ENCODE results near the gene SHB. TPM values are rescaled to one million over a fixed set of nuclear protein-coding genes. Genes with fewer than 3 reads are reported as not detected.
A peak's percentile ranks its signal among the peaks of the same experiment; 100 is the strongest.

Gene SHB
- total and polyA plus RNA-seq, 2 of the 13 experiments (the other 11 are each of a cell fraction or from before 2014, with no cell fraction given), result 19.4 to 20.7 TPM

- TF ChIP-seq FOXM1 (CRISPR knock-in tag; IDR thresholded peaks at IDR 0.05), result no peak
- no peak for TF ChIP-seq SALL1 (CRISPR knock-in tag; IDR thresholded peaks at IDR 0.05)
- no peak for TF ChIP-seq KAT2B (IDR thresholded peaks at IDR 0.05; ENCODE audit: borderline replicate concordance, low read depth, low read length)
- TF ChIP-seq, protein P1, sequence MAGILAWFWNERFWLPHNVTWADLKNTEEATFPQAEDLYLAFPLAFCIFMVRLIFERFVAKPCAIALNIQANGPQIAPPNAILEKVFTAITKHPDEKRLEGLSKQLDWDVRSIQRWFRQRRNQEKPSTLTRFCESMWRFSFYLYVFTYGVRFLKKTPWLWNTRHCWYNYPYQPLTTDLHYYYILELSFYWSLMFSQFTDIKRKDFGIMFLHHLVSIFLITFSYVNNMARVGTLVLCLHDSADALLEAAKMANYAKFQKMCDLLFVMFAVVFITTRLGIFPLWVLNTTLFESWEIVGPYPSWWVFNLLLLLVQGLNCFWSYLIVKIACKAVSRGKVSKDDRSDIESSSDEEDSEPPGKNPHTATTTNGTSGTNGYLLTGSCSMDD (CRISPR knock-in tag; IDR thresholded peaks at IDR 0.05), result no peak
- 0 out of 2 replicates have a peak, but pooled peaks have one; percentile 16 for TF ChIP-seq ZNF780A (CRISPR knock-in tag; IDR thresholded peaks at IDR 0.05)
- no peak for TF ChIP-seq ZEB1 (IDR thresholded peaks at IDR 0.05; ENCODE audit: insufficient replicate concordance, low read depth)
- TF ChIP-seq, protein P2, sequence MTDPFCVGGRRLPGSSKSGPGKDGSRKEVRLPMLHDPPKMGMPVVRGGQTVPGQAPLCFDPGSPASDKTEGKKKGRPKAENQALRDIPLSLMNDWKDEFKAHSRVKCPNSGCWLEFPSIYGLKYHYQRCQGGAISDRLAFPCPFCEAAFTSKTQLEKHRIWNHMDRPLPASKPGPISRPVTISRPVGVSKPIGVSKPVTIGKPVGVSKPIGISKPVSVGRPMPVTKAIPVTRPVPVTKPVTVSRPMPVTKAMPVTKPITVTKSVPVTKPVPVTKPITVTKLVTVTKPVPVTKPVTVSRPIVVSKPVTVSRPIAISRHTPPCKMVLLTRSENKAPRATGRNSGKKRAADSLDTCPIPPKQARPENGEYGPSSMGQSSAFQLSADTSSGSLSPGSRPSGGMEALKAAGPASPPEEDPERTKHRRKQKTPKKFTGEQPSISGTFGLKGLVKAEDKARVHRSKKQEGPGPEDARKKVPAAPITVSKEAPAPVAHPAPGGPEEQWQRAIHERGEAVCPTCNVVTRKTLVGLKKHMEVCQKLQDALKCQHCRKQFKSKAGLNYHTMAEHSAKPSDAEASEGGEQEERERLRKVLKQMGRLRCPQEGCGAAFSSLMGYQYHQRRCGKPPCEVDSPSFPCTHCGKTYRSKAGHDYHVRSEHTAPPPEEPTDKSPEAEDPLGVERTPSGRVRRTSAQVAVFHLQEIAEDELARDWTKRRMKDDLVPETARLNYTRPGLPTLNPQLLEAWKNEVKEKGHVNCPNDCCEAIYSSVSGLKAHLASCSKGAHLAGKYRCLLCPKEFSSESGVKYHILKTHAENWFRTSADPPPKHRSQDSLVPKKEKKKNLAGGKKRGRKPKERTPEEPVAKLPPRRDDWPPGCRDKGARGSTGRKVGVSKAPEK (CRISPR knock-in tag; IDR thresholded peaks at IDR 0.05; ENCODE audit: borderline replicate concordance), result no peak
- no peak for TF ChIP-seq ZZZ3 (CRISPR knock-in tag; IDR thresholded peaks at IDR 0.05; ENCODE audit: borderline replicate concordance)
- TF ChIP-seq ZNF232 (CRISPR knock-in tag; IDR thresholded peaks at IDR 0.05; ENCODE audit: borderline replicate concordance), result no peak
Measured at GRCh38 chr9:38023661-38024035, 45.4 kb downstream of the SHB start (continued).

GRCh38 chr9:38022995-38023394 is 46.0 kb downstream of the SHB start:
- in situ Hi-C loops (cut with HindIII; ENCODE audit: extremely low pct_ligation_motif_present, low pct_unique_long_range_greater_than_20kb) (loop anchor here (5.0 kb wide), 1 partner anchor 44 kb away; the partner anchor contains the start of gene SHB), intact Hi-C loops (cut with micrococcal nuclease; ENCODE audit: unreplicated experiment) (loop anchor here (10.0 kb wide), 1 partner anchor 142 kb away; no protein-coding TSS in a partner anchor)
- H3K9me3 ChIP-seq (ENCODE audit: low read length), result no peaks in the 10 kb centered on the region
- peaks cover 28% of the 10 kb centered on the region; the same call in 1 of the 2 replicates for H4K20me1 ChIP-seq (ENCODE audit: insufficient read depth, low read length)
- ChIA-PET POLR2A (interaction anchor here (2.0 to 5.7 kb wide), 5 partner anchors 13 to 56 kb away, joined by 11 to 47 read pairs (median 14); no protein-coding TSS in a partner anchor), CTCF (ENCODE audit: low intra/inter-chr PET ratio, low total read pairs) (no interaction called here)
- H3K27me3 ChIP-seq (ENCODE audit: control insufficient read depth in 1 of 2, insufficient read depth in 2 of 2, low read length in 2 of 2), result no peaks in the 10 kb centered on the region
- ATAC-seq (no peak), DNase-seq (ENCODE audit: low spot score) (no peak), FAIRE-seq (no peak)
- 62% methylated on average over 6 of the region's 8 CpGs for WGBS (ENCODE audit: low lambda C conversion rate)
- peaks cover 100% of the 10 kb centered on the region for H3K4me1 ChIP-seq (ENCODE audit: insufficient read depth, low read length)
- no TSS peak for BruUV-seq (replicated peaks)
- no peak overlapping the region for H3K9ac ChIP-seq (ENCODE audit: insufficient read depth, low read depth, low read length)
- H3K4me2 ChIP-seq (ENCODE audit: low read depth, low read length), result no peak overlapping the region
- H2AFZ ChIP-seq (ENCODE audit: low read length), result no peak overlapping the region
- H3K4me3 ChIP-seq (replicated peaks in 1 of 3; ENCODE audit: insufficient read depth in 1 of 3, low read depth in 2 of 3, low read length in 3 of 3), result no peak overlapping the region
- peaks cover 90% of the 10 kb centered on the region for H3K79me2 ChIP-seq (ENCODE audit: insufficient read depth, low read length)
- peaks cover 15 to 18% of the 10 kb centered on the region in 2 experiments for H3K36me3 ChIP-seq (replicated peaks in 1 of 2; ENCODE audit: control insufficient read depth in 1 of 2, insufficient read depth in 2 of 2, low read length in 2 of 2)
- H3K27ac ChIP-seq (ENCODE audit: extremely low read length, insufficient read depth, low read length), result peak overlapping the region; percentile 70
- TF ChIP-seq ZNF652 (CRISPR knock-in tag; IDR thresholded peaks at IDR 0.05; ENCODE audit: borderline replicate concordance, low read depth) (no peak), NONO (IDR thresholded peaks at IDR 0.05) (no peak), NONO (CRISPR knock-in tag; conservative IDR thresholded peaks at IDR 0.05) (no peak), FOSL2 (CRISPR knock-in tag; IDR thresholded peaks at IDR 0.05) (no peak), ZNF7 (CRISPR knock-in tag; IDR thresholded peaks at IDR 0.05) (no peak), RFX3 (CRISPR knock-in tag; IDR thresholded peaks at IDR 0.05) (no peak)
- TF ChIP-seq, protein P3, sequence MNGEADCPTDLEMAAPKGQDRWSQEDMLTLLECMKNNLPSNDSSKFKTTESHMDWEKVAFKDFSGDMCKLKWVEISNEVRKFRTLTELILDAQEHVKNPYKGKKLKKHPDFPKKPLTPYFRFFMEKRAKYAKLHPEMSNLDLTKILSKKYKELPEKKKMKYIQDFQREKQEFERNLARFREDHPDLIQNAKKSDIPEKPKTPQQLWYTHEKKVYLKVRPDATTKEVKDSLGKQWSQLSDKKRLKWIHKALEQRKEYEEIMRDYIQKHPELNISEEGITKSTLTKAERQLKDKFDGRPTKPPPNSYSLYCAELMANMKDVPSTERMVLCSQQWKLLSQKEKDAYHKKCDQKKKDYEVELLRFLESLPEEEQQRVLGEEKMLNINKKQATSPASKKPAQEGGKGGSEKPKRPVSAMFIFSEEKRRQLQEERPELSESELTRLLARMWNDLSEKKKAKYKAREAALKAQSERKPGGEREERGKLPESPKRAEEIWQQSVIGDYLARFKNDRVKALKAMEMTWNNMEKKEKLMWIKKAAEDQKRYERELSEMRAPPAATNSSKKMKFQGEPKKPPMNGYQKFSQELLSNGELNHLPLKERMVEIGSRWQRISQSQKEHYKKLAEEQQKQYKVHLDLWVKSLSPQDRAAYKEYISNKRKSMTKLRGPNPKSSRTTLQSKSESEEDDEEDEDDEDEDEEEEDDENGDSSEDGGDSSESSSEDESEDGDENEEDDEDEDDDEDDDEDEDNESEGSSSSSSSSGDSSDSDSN (CRISPR knock-in tag; IDR thresholded peaks at IDR 0.05), result no peak
- TF ChIP-seq, protein P1 (CRISPR knock-in tag; IDR thresholded peaks at IDR 0.05), result no peak

Data from HepG2 (cell line).